GM18868 (cell line): ENCODE results near the gene KPNA2.
"Not testable (repeated sequence)": the region's sequence is repeated elsewhere in the genome, so short reads cannot be mapped to it uniquely, and the experiment has no call there.

Source experiments
- ATAC-seq: cut with Tn5 transposase; IDR thresholded peaks from one replicate; pipeline ENCODE4 v1.9.1; 2021; ENCODE audit warnings: mild to moderate bottlenecking, moderate library complexity; ENCODE audit not compliant: unreplicated experiment

The KPNA2 gene

DNA sequence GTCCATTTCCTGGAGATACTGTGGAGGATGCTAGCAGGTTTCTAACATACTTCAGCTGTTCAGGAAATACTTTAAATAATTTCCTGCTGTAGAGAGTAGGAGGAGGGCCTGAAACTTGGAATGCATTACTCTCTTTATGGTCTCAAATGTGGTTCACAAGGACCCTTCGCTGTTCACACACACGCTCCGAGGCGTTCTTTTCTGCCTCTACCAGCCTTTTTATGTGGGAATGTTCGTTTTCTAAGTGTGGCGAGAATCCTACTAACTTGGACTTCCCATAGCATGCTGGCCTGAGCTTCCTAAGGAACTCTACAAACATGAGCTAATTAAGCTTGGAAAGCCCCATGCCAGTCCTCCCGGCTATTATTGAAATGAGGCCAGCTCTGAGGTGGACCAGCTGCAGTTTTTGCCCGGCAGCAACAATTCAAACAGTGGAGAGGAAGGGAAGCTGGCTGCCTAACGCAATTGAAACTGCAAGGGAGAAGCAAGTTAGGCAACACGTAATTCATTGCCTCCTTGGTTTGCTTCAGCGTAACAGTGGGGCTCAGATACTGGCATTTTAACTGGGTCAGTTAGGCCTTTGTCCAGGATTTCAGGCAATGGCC lies 18.9 kb downstream of the KPNA2 start:
- ATAC-seq, result no peak

DNA sequence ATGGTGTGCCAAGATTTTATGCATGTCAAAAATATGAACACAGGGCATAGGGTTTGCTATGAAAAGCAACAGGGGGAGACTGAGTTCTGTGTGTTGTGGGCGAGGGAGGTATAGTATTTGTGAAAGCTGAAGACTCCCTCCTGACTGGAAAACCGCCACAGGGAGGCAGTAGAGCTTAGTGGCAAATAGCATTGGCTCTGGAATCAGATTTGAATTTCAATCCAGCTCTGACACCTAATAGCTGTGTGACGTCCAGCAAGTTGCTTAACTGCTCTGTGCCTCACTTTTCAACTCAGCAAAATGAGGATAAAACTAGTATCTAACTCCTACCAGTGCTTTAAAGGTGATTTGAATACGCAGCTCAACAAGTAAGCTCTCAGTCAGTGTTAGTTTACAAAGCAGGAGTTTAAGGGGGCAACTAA lies 22.0 kb downstream of the KPNA2 start:
- no peak for ATAC-seq

DNA sequence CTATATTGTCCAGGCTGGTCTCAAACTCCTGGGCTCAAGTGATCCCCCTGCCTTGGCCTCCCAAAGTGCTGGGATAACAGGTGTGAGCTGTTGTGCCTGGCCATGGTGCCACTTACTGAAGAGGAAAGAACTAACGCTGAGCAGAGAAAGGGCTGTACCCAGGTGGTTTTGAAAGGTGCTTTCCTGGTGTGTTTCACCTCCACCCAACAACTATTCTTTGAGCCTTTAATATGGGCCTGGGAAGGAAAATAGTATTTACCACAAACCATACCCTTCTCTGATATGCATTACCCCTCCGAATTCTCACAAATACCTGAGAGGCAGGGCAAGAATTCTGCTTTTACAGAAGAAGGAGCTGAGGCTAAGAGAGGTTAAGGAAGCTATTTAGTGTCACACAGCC lies 24.8 kb downstream of the KPNA2 start:
- peak; percentile 42 for ATAC-seq

DNA sequence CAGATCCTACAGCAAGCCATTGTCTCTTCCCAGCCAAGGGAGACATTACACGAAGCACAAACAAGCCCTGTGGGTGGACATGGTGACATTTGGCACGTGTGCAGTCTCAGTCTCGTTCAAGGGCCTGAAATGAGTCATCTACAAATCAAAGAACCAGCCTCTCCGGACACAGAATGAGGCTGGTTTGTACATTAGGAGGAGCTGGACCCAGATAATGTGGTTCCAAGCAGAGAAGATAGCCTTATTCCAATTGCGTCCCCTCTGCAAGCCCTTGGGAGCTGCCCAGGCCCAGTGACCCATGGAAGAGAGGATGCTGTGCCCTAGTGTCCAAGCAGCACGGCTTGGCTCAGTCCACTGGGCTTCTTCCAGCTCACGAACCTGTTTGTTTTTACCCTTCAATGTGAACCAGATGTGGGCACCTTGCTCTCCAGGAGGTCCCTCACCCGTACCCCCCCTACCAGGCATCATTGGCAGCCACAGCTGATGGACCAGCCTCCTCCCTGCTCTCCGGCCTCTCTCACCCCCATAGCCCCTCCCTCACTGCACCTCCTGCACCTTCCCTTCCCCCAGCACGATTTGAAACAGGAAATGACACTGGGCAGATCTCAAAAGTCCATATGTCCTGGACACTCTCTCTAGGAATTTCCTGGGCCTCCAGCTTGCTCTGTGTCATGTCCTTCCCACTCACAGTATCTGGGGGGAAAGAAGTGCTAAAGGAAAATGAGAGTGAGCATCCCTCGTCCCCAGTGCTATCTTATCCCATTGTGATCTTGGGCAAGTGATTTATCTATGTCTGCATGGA lies 26.2 kb downstream of the KPNA2 start:
- peak; percentile 84 for ATAC-seq

DNA sequence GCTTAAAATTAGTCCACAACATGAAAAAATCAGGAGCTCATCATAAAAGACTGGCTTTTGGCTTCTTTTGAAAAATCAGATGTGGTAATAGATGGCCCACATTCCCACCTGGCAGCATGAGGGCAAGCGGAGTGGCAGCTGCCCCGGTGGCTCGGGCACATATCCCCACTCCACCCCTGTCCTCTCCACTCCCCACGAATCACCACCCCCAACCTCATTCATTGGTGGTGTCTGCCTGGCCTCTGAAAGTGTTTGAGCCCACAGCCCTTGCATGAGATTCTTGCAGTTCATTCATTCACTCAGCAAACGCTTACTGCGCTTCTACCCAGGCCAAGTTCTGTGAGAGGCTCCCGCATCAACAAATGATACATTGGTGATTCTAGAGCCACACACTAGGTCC lies 29.8 kb downstream of the KPNA2 start:
- ATAC-seq, result not testable (repeated sequence)

DNA sequence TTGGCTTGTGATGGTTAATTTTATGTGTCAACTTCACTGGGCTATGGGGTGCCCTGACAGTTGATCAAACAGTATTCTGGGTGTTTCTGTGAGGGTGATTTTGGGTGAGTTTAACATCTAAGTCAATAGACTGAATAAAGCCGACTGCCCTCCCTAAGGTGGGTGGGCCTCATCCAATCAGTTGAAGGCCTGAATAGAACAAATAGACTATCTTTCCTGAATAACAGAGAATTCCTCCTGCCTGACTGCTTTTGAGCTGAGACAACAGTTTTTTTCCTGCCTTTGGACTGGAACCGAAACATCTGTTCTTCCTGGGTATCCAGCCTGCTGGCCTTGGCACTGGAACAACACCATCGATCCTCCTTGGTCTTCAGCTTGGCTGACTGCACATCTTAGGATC lies 33.0 kb downstream of the KPNA2 start:
- ATAC-seq, result not testable (repeated sequence)

DNA sequence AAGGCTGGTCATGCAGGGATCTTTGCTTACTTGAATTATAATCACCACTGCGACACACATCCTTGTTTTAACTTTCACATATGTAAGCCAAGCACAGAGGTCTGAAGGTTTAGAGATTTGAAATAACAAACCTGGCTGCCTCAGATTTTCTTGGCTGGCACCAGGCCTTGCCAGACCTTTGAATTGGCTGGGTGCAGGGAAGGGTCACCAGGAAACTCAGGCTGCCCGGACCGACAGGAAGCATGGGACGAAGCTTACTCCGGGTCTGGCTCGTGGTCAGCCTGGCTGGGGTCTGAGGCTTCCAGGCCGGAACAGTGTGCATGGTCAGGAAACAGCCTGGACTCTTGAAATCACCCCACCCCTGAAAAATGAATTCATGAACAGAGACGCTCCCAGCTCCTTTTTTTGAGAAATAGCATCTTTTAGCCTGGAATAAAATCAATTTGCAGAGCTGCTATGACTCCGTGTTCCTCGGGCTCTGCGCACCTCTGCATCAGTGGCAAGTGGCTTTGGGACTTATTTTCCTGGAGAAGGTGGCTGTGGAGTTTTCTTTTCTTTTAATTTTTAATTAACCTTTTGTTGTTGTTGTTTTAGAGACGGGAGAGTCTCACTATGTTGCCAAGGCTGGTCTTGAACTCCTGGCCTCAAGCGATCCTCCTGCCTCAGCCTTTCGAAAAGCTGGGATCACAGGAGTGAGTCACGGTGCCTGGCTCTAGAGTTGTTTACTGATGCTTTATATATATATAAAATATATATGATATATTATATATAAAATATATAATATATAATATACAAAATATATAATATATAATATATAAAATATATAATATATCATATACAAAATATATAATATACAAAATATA lies 35.3 kb downstream of the KPNA2 start:
- not testable (repeated sequence) for ATAC-seq

DNA sequence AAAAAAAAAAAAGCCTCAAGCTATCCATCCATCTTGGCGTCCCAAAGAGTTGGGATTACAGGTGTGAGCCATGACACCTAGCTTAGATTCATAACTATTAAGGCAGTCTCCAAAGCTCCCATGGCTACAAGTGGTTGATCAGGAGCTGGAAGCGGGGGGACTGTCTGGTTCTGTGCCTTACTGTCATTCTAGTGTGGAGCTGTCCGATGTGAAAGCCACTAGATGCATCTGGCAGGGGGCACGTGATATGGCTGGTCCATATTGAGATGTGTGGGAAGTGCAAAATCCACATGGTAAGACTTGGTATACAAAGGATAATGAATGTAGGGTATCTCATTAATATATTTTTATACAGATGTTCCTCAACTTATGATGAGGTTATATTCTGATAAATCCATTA lies 38.7 kb downstream of the KPNA2 start:
- no peak for ATAC-seq

DNA sequence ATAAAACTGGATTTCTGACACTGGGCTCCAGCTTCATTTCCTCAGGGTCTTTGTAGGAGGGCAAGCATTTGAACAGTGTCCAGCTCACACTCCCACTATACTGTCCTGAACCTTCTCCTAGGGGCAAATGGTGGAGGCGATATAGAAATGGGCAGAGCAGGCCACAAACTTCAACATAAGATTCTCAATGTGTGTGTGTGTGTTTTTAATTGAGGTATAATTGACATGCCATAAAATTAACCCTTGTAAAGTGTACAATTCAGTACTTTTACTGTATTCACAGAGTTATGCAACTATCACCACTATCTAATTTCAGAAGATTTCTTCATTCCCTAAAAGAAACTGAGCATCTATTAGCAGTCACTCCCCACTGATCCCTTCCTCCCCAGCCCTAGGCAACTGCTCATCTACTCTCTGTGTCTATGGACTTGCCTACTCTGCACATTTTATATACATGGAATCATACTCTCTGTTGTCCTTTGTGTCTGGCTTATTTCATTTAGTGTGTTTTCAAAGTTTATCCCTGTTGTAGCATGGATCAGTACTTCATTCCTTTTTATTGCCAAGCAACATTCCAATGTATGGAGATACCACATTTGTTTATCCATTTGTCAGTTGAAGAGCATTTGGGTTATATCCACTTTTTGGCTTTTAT lies 40.5 kb downstream of the KPNA2 start:
- ATAC-seq, result not testable (repeated sequence)

DNA sequence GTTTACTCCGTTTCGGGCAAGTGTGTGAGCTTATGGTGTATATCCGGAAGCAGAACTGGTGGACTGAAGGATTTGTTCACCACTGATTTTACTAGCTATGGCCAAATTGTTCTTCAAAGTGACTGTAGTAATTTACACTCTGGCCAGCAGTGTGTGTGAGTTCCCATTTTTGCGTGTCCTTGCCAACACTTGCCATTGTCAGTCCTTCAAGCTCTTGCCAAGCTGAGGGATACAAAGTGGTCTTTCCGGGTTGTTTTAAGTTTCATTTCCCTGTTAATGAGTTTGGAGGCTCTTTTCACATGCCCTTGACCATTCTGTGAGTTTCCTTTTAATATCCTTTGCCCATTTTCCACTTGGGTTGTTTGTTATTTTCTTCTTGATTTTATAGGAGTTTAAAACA lies 42.0 kb downstream of the KPNA2 start:
- not testable (repeated sequence) for ATAC-seq

DNA sequence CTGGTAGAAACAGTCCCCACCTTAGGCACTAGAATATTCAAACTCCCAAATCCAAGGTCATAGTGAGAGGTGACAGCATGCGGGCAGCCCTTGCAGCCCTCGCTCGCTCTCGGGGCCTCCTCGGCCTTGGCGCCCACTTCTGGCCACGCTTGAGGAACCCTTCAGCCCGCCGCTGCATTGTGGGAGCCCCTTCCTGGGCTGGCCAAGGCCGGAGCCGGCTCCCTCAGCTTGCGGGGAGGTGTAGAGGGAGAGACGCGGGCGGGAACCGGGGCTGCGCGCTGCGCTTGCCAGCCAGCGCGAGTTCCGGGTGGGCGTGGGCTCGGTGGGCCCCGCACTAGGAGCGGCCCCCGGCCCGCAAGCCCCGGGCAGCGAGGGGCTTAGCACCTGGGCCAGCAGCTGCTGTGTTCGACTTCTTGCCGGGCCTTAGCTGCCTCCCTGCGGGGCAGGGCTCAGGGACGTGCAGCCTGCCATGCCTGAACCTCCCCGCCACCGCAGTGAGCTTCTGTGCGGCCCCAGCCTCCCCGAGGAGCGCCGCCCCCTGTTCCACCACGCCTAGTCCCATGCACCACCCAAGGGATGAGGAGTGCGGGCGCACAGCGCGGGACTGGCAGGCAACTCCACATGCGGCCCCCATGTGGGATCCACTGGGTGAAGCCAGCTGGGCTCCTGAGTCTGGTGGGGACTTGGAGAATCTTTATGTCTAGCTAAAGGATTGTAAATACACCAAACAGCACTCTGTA lies 45.0 kb downstream of the KPNA2 start:
- ATAC-seq, result no peak

DNA sequence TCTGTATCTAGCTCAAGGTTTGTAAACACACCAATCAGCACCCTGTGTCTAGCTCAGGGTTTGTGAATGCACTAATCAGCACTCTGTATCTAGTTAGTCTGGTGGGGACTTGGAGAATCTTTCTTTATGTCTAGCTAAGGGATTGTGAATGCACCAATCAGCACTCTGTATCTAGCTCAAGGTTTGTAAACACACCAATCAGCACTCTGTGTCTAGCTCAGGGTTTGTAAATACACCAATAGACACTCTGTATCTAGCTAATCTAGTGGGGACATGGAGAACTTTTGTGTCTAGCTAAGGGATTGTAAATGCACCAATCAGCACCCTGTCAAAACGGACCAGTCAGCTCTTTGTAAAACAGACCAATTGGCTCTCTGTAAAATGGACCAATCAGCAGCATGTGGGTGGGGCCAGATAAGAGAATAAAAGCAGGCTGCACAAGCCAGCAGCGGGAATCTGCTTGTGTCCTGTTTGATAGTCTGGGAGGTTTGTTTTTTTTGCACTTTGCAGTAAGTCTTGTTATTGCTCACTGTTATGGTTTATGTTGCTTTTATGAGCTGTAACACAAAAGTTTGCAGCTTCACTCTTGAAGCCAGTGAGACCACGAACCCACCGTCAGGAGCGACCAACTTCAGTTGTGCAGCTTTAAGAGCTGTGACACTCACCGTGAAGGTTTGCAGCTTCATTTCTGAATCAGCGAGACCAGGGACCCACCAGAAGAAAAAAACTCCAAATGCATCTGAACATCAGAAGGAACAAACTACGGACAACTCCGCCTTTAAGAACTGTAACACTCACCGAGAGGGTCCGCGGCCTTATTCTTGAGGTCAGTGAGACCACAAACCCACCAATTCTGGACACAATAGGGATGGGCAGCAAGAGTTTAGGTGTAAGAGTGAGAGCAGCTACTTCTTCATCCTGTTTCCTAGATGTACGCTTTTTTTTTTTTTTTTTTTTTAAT lies 46.0 kb downstream of the KPNA2 start:
- ATAC-seq, result not testable (repeated sequence)

DNA sequence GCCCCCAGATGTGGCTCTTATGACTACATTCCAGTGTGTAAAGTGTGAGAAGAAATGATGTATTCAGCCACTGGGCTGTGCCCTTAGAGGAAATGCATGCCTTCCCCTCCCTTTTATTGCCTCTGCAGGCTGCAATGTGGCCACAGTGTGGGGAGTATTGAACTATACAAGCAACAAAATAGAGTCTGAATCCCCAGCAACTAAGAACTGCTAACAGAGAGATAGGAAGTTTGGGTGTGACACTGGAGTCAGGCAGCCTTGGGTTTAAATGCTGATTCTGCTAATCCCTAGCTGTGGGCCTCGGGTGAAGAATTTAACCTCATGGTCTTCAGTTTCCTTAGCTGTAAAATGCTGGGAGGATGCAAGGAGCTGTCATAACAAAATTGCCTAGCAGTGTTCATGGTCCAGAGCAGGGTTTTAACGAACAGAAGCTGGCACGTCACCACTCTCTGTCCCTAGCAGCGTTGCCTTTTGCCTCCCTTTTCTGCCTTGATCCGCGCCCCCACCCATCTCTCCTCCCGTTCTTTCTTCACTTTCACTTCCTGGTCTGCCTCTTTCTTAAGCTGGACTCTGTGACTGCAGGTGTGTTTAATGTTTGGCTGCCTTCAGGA lies 50.3 kb downstream of the KPNA2 start:
- ATAC-seq, result peak; percentile 48

DNA sequence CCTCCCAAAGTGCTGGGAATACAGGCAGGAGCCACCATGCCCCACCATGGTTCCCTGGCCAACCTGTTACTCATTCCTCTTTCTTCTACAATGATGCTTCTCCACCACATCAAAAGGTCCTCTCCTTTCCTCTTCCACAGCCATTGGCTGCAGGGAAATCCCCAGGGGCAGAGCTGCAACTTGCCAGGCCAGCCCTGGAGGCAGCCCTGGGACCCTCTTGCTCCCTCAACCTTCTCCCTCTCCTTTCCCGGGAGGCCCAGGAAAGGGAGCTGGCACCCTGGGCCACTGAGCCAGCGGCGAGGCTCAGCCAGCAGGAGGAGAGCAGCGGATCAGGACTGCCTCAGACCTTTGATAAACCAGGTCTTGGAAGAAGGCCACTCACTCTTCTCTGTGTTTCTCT lies 51.1 kb downstream of the KPNA2 start:
- ATAC-seq, result not testable (repeated sequence)

DNA sequence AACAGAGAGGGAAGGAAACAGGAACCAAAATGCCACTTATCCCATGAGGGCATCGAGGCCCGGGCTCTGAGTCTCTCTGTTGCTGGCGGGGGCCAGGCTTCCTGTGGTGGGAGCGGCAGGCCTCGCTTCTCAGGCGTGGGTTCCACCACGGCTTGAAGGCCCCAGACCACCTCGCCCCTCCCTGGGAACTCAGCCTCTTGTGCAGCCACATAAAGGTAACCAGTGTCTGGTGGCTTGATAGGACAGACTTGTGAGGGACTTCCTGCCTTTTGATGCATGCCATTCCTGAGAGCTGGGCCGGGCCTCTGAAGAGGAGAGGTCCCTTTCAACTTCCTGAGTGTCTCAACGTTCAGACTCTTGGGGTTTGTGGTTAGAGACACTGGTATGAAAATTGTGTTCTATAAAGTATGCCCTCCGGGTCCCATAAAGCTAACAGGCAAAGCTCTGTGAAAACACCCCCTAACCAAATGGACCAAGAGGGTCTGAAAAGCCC lies 51.6 kb downstream of the KPNA2 start:
- ATAC-seq, result peak; percentile 52

DNA sequence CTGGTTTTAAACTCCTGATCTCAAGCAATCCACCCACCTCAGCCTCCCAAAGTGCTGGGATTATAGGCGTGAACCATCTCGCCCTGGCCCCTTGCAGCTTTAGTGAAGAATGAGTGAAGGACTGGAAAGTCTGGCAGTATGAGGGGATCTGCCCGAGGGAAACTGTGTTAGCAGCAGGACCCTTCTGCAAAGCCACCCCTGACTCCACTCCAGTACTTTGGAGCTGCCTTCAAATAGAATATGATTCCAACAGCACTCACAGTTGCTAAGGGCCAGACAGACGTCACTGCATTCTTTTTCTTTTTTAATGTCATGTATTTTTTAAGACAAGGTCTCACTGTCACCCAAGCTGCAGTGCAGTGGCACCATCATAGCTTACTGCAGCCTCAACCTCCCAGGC lies 52.3 kb downstream of the KPNA2 start:
- no peak for ATAC-seq

DNA sequence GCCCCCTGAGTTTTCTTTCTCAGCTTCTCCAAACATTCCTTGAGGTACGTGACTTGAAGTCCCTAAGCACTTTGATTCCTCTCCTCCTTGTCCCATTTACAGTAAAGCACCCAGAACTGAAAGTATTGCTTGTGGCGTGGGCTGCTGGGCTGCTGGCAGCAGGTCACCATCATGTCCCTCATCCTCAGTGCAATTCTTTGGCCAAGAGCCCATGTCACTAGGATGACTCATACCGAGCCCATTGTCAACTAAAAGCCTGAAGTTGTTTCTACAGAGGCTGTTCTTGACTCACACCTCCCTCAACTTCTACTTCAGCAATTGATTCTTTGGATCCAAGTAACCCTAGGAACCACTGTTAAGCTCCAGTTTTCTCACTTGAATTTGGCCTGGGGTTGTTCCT lies 54.3 kb downstream of the KPNA2 start:
- peak; percentile 53 for ATAC-seq

DNA sequence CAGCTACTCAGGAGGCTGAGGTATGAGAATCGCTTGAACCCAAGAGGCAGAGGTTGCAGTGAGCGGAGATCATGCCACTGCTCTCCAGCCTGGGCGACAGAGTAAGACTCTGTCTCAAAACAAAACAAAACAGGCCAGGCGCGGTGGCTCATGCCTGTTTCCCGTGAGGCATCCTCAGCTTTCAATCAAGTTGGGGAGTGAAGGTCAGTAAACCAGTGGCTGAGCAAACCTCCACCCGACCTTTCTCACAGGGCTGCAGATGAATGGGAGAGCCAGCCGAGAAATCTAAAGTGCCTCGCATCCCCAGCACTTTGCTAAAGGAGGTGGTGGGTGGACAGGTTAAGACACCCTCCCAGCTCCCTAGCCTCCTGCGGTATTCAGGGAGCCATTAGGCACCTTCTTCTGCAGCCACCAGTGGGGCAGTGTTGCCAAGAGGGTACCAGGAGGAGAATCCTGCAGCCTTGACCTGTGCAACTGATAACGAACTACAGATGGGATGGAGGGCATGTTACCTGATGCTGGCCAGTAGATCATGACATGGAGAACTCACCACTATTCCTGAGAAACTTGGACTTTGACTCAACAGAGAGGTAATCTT lies 59.0 kb downstream of the KPNA2 start:
- ATAC-seq, result no peak
